Omental fat pad (tissue), 4 donors: ENCODE data around the gene ITIH1. TPM values are rescaled to one million over a fixed set of nuclear protein-coding genes. Genes with fewer than 3 reads are reported as not detected.

Experiments used
- ATAC-seq: fragments of 150-250 bp; one replicate; pipeline ENCODE4 v1.9.1; 2016; ENCODE audit warnings: mild to moderate bottlenecking, moderate library complexity; ENCODE audit not compliant: low FRiP score
- DNase-seq: peaks from one replicate; pipeline ENCODE4 v3.0.0-alpha.2; 2019; ENCODE audit warnings: low spot score
- CTCF ChIP-seq, 3 donors: fragments of 450-650 bp; IDR thresholded peaks; one replicate each; pipeline ENCODE4 v1.5.1; 2016 to 2017; ENCODE audit warnings: antibody characterized with exemption in 3 of 3, mild to moderate bottlenecking in 3 of 3, moderate library complexity in 2 of 3
- total RNA-seq, 4 donors: library from RNA; depleted of rRNA; stranded (reverse); fragments of >200 nt; gene quantifications; one replicate each; pipeline ENCODE4 v1.1.0, GENCODE V29; 2016

The ITIH1 gene
- total RNA-seq, 4 donors from 2014 or later = 0.94 TPM; not detected in 3

GRCh38 chr3:52742418-52743041 lies 34.9 kb upstream of the ITIH1 start:
- TF ChIP-seq CTCF (IDR thresholded peaks at IDR 0.05) = no peak
- no peak for DNase-seq
- ATAC-seq = no peak

- no peak for TF ChIP-seq CTCF (IDR thresholded peaks at IDR 0.05)
- no peak for DNase-seq
- no peak for ATAC-seq
Observed at GRCh38 chr3:52743152-52743551, 34.2 kb upstream of the ITIH1 start.

- TF ChIP-seq CTCF (IDR thresholded peaks at IDR 0.05) = no peak
Observed at GRCh38 chr3:52743721-52744120, 33.7 kb upstream of the ITIH1 start.

GRCh38 chr3:52752045-52752660 lies 25.2 kb upstream of the ITIH1 start:
- TF ChIP-seq CTCF (IDR thresholded peaks at IDR 0.05) = no peak

More at GRCh38 chr3:52743721-52744120, 33.7 kb upstream of the ITIH1 start:
- ATAC-seq (no peak), DNase-seq (no peak)

GRCh38 chr3:52754373-52754772 lies 23.0 kb upstream of the ITIH1 start:
- no peak for DNase-seq
- TF ChIP-seq CTCF (IDR thresholded peaks at IDR 0.05) = no peak
- no peak for ATAC-seq

More at GRCh38 chr3:52752045-52752660, 25.2 kb upstream of the ITIH1 start:
- ATAC-seq = no peak
- DNase-seq = no peak

GRCh38 chr3:52756141-52756540 lies 21.3 kb upstream of the ITIH1 start:
- ATAC-seq (no peak), DNase-seq (no peak)
- TF ChIP-seq CTCF (IDR thresholded peaks at IDR 0.05) = no peak

- ATAC-seq = no peak
- no peak for DNase-seq
- no peak for TF ChIP-seq CTCF (IDR thresholded peaks at IDR 0.05)
Observed at GRCh38 chr3:52763466-52763865, 13.9 kb upstream of the ITIH1 start.
